Sigmoid colon (tissue), 7 donors: ENCODE measurements around the gene PRSS2. TPM values are rescaled to one million over a fixed set of nuclear protein-coding genes. Genes with fewer than 3 reads are reported as not detected.

Experiments used
- DNase-seq: peaks from one replicate; pipeline ENCODE4 v3.0.0-alpha.2; 2019
- H3K27ac ChIP-seq, 4 donors: fragments of 200-600 bp; sonication (generic); one replicate each; pipeline ENCODE4 v1.5.1; 2016 to 2019; ENCODE audit warnings: mild to moderate bottlenecking in 1 of 4
- H3K27me3 ChIP-seq, 3 donors: fragments of 200-600 bp; sonication (generic); one replicate each; pipeline ENCODE4 v1.5.1; 2019; ENCODE audit warnings: mild to moderate bottlenecking in 1 of 3
- H3K36me3 ChIP-seq, 4 donors: fragments of 200-600 bp; sonication (generic); one replicate each; pipeline ENCODE4 v1.5.1; 2016 to 2019
- H3K4me1 ChIP-seq, 4 donors: fragments of 200-600 bp; sonication (generic); one replicate each; pipeline ENCODE4 v1.5.1; 2017 to 2019
- H3K4me3 ChIP-seq, 4 donors: fragments of 200-600 bp; sonication (generic); one replicate each; pipeline ENCODE4 v1.5.1; 2017 to 2019; ENCODE audit warnings: mild to moderate bottlenecking in 2 of 4, moderate library complexity in 1 of 4
- H3K9me3 ChIP-seq, 4 donors: fragments of 200-600 bp in 3 of 4; sonication (generic) in 3 of 4; one replicate each; pipeline versions ENCODE4 v1.5.1 to v1.6.1; 2013 to 2019
- CTCF ChIP-seq, 4 experiments: fragments of 450-650 bp in 3 of 4; fragments of 200-600 bp in 1 of 4; IDR thresholded peaks; one replicate each; pipeline ENCODE4 v1.5.1; 2016 to 2019; ENCODE audit warnings: antibody characterized with exemption in 4 of 4, mild to moderate bottlenecking in 3 of 4, moderate library complexity in 2 of 4
- EP300 ChIP-seq, 4 donors: sonication (generic); formaldehyde crosslinking; IDR thresholded peaks; one replicate each; pipeline ENCODE4 v1.6.1; 2017; ENCODE audit warnings: antibody characterized with exemption in 4 of 4
- POLR2A ChIP-seq, 2 donors: fragments of 450-650 bp; IDR thresholded peaks; one replicate each; pipeline ENCODE4 v1.6.1; 2016; ENCODE audit warnings: antibody characterized with exemption in 2 of 2, mild to moderate bottlenecking in 2 of 2, moderate library complexity in 2 of 2
- POLR2AphosphoS5 ChIP-seq, 4 donors: sonication (generic); formaldehyde crosslinking; IDR thresholded peaks; one replicate each; pipeline ENCODE4 v1.6.1; 2017; ENCODE audit warnings: antibody characterized with exemption in 4 of 4
- WGBS, 2 donors: extraction: QIAGEN DNeasy Blood & Tissue Kit; methylation state at CpG; one replicate each; pipeline ENCODE4 v1.1.7; 2013; 5-methylcytosine and 5-hydroxymethylcytosine counted together
- intact Hi-C: fragments of 100-400 bp; cut with DNase I; formaldehyde crosslinking; loops from one replicate; pipeline ENCODE4 v1.15.1; 2023
- polyA plus RNA-seq, 3 donors: library from polyadenylated mRNA; stranded (reverse); fragments of 200-250 nt; gene quantifications; one replicate each; pipeline ENCODE4 v1.2.3, GENCODE V29; 2013
- total RNA-seq, 4 donors: library from RNA; depleted of rRNA; stranded (reverse); fragments of >200 nt; gene quantifications; one replicate each; pipeline ENCODE4 v1.1.0, GENCODE V29; 2016
- donor health status: healthy with polysubstance abuse.
- donor health status: Bipolar disorder and iron deficiency.
- donor health status: healthy.

PRSS2 gene
- total and polyA plus RNA-seq, 7 donors, result 1.4 to 30.0 (median 3.0) TPM; not detected in 4

GRCh38 chr7:142801601-142802295 is 31.0 kb downstream of the PRSS2 start:
- no peak overlapping the region for H3K4me3 ChIP-seq
- intact Hi-C loops, result no loop called here
- no peak overlapping the region for H3K27ac ChIP-seq
- WGBS, 2 donors, result 77 to 85% methylated on average over 8 of the region's 8 CpGs
- H3K9me3 ChIP-seq, result no peaks in the 10 kb centered on the region
- peaks cover 0 to 14% (median 12%) of the 10 kb centered on the region in 4 donors for H3K4me1 ChIP-seq
- no peaks in the 10 kb centered on the region for H3K36me3 ChIP-seq
- no peak for DNase-seq
- no peak for TF ChIP-seq EP300 (IDR thresholded peaks at IDR 0.05)
- no peak for TF ChIP-seq POLR2A (IDR thresholded peaks at IDR 0.05)
- no peak for TF ChIP-seq POLR2AphosphoS5 (IDR thresholded peaks at IDR 0.05)
- no peak for TF ChIP-seq CTCF (IDR thresholded peaks at IDR 0.05)
- H3K27me3 ChIP-seq, result peaks cover 13 to 37% (median 28%) of the 10 kb centered on the region in 3 donors

DNA sequence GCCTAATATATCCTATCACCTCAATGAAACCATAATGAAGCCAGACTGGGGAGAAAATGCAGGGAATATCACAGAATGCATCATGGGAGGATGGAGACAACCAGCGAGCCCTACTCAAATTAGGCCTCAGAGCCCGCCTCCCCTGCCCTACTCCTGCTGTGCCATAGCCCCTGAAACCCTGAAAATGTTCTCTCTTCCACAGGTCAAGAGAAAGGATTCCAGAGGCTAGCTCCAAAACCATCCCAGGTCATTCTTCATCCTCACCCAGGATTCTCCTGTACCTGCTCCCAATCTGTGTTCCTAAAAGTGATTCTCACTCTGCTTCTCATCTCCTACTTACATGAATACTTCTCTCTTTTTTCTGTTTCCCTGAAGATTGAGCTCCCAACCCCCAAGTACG is 31.5 kb downstream of the PRSS2 start:
- no peak for DNase-seq
- intact Hi-C loops, result no loop called here
- Histone ChIP-seq H3K27me3 (peaks cover 8 to 36% (median 23%) of the 10 kb centered on the region in 3 donors), H3K4me1 (peaks cover 0 to 8% (median 7%) of the 10 kb centered on the region in 4 donors), H3K36me3 (no peaks in the 10 kb centered on the region), H3K9me3 (no peaks in the 10 kb centered on the region), H3K27ac (no peak overlapping the region), H3K4me3 (no peak overlapping the region)
- 72 to 83% methylated on average over 3 of the region's 3 CpGs for whole genome bisulfite sequencing, 2 donors
- TF ChIP-seq EP300 (IDR thresholded peaks at IDR 0.05), result no peak
- TF ChIP-seq CTCF (IDR thresholded peaks at IDR 0.05), result no peak
- no peak for TF ChIP-seq POLR2A (IDR thresholded peaks at IDR 0.05)
- TF ChIP-seq POLR2AphosphoS5 (IDR thresholded peaks at IDR 0.05), result no peak

GRCh38 chr7:142803901-142804300 is 33.1 kb downstream of the PRSS2 start:
- peaks cover 0 to 25% (median 7%) of the 10 kb centered on the region in 3 donors for H3K27me3 ChIP-seq
- H3K4me3 ChIP-seq, result no peak overlapping the region
- no peak for TF ChIP-seq EP300 (IDR thresholded peaks at IDR 0.05)
- no peak for TF ChIP-seq POLR2A (IDR thresholded peaks at IDR 0.05)
- no peak for TF ChIP-seq POLR2AphosphoS5 (IDR thresholded peaks at IDR 0.05)
- TF ChIP-seq CTCF (IDR thresholded peaks at IDR 0.05), result no peak
- no peaks in the 10 kb centered on the region for H3K36me3 ChIP-seq
- 90 to 92% methylated on average over 4 of the region's 4 CpGs for WGBS, 2 donors
- H3K4me1 ChIP-seq, result no peaks in the 10 kb centered on the region
- intact Hi-C loops, result no loop called here
- no peak for DNase-seq
- no peaks in the 10 kb centered on the region for H3K9me3 ChIP-seq
- H3K27ac ChIP-seq, result no peak overlapping the region

DNA sequence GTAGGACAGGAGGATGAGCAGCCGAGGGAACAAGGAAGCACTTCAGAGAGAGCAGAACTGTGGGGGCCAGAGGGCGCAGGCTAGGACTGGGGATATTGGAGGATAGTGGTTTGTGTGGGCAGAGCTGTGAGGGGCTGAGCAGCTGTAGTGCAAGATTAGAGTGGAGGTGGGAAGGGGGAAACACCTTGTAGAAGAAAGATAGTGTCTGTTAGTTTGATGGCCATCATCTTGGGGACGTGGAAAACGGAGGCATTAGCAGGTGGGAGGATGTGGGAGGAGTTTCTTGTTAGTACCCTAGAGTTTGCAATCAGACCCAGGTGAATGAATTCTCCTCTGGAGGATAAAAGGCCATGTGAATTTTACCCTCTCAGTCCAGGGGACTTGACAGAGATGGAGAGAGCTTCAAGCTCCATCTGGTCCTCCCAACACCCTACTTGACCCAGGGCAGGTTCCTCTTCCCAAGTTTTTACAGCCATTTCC is 34.0 kb downstream of the PRSS2 start:
- no peaks in the 10 kb centered on the region for H3K36me3 ChIP-seq
- H3K27me3 ChIP-seq, result peaks cover 0 to 19% (median 0%) of the 10 kb centered on the region in 3 donors
- no peak overlapping the region for H3K27ac ChIP-seq
- no peak for DNase-seq
- WGBS, 2 donors, result 34 to 72% methylated on average over 4 of the region's 4 CpGs
- TF ChIP-seq CTCF (IDR thresholded peaks at IDR 0.05) (no peak), EP300 (IDR thresholded peaks at IDR 0.05) (no peak), POLR2AphosphoS5 (IDR thresholded peaks at IDR 0.05) (no peak), POLR2A (IDR thresholded peaks at IDR 0.05) (no peak)
- no peaks in the 10 kb centered on the region for H3K4me1 ChIP-seq
- H3K9me3 ChIP-seq, result no peaks in the 10 kb centered on the region
- intact Hi-C loops, result no loop called here
- no peak overlapping the region for H3K4me3 ChIP-seq
